ENCODE results near the gene GALNT12.

Gene GALNT12

DNA sequence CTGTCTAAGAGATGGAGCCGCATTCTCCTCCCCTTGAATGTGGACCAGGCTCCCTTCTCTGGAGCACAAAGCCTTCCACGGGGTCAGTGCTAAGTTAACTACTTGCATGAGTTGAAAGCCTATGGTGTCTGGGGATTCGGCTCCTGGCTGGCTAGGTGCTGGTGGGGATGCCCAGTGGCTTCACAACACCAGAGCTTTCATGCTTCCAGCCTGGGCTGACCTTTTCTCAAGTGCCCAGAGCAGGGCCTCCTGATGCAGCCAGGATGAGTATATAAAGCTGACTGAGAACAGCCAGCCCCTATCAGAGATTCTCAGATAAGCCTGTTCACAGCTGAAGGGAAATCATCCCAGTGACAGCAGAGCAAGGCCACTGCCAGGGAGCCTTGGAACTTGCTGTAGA lies 11.8 kb downstream of the GALNT12 start:
- Histone ChIP-seq H3K79me2 (ENCODE audit: control insufficient read depth, insufficient read depth, low read length, unreplicated experiment) (no peaks in the 10 kb centered on the region), H3K27me3 (ENCODE audit: insufficient read depth, low read length) (no peaks in the 10 kb centered on the region), H2AFZ (ENCODE audit: low read length, unreplicated experiment) (no peak overlapping the region), H3K4me1 (ENCODE audit: control insufficient read depth, insufficient read depth, low read length, unreplicated experiment) (no peaks in the 10 kb centered on the region), H3K27ac (ENCODE audit: low read depth, low read length) (no peak overlapping the region), H3K36me3 (ENCODE audit: insufficient read depth, low read length) (no peaks in the 10 kb centered on the region), H3K4me3 (ENCODE audit: low read depth, low read length) (no peak overlapping the region)

DNA sequence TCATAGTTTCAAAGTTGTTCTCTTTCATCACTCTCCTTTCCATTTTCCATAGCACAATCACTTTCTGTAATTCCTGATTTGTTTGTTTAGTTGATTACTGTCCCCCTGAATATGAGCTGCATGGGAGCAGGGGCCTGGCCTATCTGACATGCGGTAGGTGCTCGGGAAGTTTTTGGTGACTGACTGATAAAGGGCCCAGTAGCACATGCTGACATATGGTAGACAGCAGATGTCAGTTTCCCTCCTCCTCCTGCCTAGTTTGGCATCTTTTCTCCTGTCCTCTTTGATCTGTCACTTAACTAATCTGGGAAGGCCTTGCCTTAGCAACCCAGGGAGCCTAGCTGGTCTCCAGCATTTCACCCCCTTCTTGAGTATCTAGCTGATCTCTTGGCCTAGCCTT lies 14.4 kb downstream of the GALNT12 start:
- H3K36me3 ChIP-seq (ENCODE audit: insufficient read depth, low read length), result no peaks in the 10 kb centered on the region
- H3K27me3 ChIP-seq (ENCODE audit: insufficient read depth, low read length), result no peaks in the 10 kb centered on the region
- no peak overlapping the region for H3K4me3 ChIP-seq (ENCODE audit: low read depth, low read length)
- H3K27ac ChIP-seq (ENCODE audit: low read depth, low read length), result no peak overlapping the region
- H2AFZ ChIP-seq (ENCODE audit: low read length, unreplicated experiment), result no peak overlapping the region
- no peaks in the 10 kb centered on the region for H3K79me2 ChIP-seq (ENCODE audit: control insufficient read depth, insufficient read depth, low read length, unreplicated experiment)
- H3K4me1 ChIP-seq (ENCODE audit: control insufficient read depth, insufficient read depth, low read length, unreplicated experiment), result no peaks in the 10 kb centered on the region

DNA sequence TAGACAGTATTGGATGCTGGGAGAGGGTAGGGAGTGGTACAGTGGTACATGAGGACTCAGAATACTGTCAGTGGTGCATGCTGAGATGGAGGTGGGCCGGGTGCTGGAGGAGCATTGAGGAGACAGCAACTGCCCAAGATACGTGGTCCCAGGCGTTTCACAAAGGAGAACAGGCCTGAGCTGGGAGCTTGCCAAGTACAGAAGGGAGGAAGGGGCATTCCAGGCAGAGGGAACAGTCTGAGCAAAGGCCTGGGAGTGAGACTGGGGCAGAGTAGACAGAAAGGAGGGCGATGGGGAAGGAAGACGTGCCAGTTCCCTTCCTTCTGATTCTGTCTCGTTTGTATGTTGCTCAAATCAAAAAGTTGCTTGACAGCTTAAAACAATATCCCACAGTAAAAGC lies 15.2 kb downstream of the GALNT12 start:
- Histone ChIP-seq H3K27ac (ENCODE audit: low read depth, low read length) (no peak overlapping the region), H3K4me1 (ENCODE audit: control insufficient read depth, insufficient read depth, low read length, unreplicated experiment) (no peaks in the 10 kb centered on the region), H3K36me3 (ENCODE audit: insufficient read depth, low read length) (no peaks in the 10 kb centered on the region), H3K4me3 (ENCODE audit: low read depth, low read length) (no peak overlapping the region), H2AFZ (ENCODE audit: low read length, unreplicated experiment) (no peak overlapping the region), H3K27me3 (ENCODE audit: insufficient read depth, low read length) (no peaks in the 10 kb centered on the region), H3K79me2 (ENCODE audit: control insufficient read depth, insufficient read depth, low read length, unreplicated experiment) (no peaks in the 10 kb centered on the region)

DNA sequence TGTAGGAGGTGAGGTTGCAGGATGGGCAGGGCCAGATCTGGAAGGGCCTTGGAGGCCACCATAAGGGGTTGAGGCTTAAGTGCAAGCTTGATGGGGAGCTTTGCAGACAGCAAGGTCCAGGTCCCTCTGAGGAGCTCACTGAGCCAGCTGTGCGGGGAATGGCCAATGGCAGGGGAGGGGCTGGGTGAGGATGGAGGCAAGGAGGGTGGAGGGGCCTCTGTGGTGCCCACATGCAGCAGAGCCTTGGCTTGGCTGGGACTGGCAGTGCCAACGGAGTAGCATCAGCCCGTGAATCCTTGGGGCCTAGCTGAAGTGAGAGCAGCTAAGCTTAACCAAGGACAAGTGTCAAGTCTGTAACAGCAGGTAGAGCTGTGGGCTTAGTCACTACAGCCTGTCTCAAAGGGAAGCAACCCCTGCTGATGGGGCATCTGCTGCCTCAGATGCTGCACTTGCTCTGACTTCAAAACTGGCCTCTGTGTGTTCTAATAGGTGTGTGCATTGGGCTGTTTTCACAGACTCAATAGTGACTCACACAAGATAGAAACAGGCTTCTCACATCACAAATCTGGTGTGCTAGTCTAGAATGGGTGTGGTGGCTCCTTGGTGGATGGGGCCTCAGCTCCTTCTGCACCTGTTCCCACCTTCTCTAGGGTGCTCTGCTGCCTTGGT lies 16.3 kb downstream of the GALNT12 start:
- Histone ChIP-seq H2AFZ (ENCODE audit: low read length, unreplicated experiment) (no peak overlapping the region), H3K4me3 (ENCODE audit: low read depth, low read length) (no peak overlapping the region), H3K27me3 (ENCODE audit: insufficient read depth, low read length) (no peaks in the 10 kb centered on the region), H3K79me2 (ENCODE audit: control insufficient read depth, insufficient read depth, low read length, unreplicated experiment) (no peaks in the 10 kb centered on the region), H3K36me3 (ENCODE audit: insufficient read depth, low read length) (no peaks in the 10 kb centered on the region), H3K27ac (ENCODE audit: low read depth, low read length) (no peak overlapping the region), H3K4me1 (ENCODE audit: control insufficient read depth, insufficient read depth, low read length, unreplicated experiment) (no peaks in the 10 kb centered on the region)

DNA sequence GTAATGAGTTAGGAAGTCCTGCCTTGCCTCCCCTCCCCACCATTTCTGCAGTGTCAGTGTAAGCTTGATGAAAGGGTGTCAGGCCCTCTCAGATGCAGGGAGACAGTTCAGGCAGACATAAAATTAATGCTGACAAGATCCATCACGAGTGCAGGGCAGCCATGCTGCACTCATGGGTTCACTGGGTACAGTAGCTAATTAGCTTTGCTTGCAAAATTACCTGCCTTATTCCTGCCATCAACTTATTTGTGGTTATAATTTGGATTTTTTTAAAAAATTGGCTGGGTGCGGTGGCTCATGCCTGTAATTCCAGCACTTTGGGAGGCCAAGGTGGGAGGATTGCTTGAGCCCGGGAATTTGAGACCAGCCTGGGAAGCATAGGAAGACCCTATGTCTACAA lies 17.9 kb downstream of the GALNT12 start:
- no peaks in the 10 kb centered on the region for H3K4me1 ChIP-seq (ENCODE audit: control insufficient read depth, insufficient read depth, low read length, unreplicated experiment)
- no peaks in the 10 kb centered on the region for H3K36me3 ChIP-seq (ENCODE audit: insufficient read depth, low read length)
- no peak overlapping the region for H3K27ac ChIP-seq (ENCODE audit: low read depth, low read length)
- no peak overlapping the region for H2AFZ ChIP-seq (ENCODE audit: low read length, unreplicated experiment)
- no peak overlapping the region for H3K4me3 ChIP-seq (ENCODE audit: low read depth, low read length)
- H3K27me3 ChIP-seq (ENCODE audit: insufficient read depth, low read length), result no peaks in the 10 kb centered on the region
- no peaks in the 10 kb centered on the region for H3K79me2 ChIP-seq (ENCODE audit: control insufficient read depth, insufficient read depth, low read length, unreplicated experiment)

DNA sequence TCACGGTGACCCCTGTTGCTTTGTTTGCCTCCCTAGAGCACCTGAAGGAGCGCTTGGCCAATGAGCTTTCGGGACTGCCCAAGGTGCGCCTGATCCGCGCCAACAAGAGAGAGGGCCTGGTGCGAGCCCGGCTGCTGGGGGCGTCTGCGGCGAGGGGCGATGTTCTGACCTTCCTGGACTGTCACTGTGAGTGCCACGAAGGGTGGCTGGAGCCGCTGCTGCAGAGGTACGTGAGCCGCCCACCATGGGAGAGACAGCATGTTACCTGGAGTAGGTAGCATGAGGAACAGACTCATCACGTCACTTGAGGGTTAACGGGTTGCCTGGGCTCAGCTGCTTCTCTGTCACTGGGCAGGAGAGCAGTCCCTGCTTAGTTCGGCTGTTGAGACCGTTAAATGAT lies 19.2 kb downstream of the GALNT12 start:
- no peaks in the 10 kb centered on the region for H3K4me1 ChIP-seq (ENCODE audit: control insufficient read depth, insufficient read depth, low read length, unreplicated experiment)
- no peak overlapping the region for H2AFZ ChIP-seq (ENCODE audit: low read length, unreplicated experiment)
- H3K27me3 ChIP-seq (ENCODE audit: insufficient read depth, low read length), result no peaks in the 10 kb centered on the region
- no peak overlapping the region for H3K4me3 ChIP-seq (ENCODE audit: low read depth, low read length)
- H3K79me2 ChIP-seq (ENCODE audit: control insufficient read depth, insufficient read depth, low read length, unreplicated experiment), result no peaks in the 10 kb centered on the region
- no peaks in the 10 kb centered on the region for H3K36me3 ChIP-seq (ENCODE audit: insufficient read depth, low read length)
- no peak overlapping the region for H3K27ac ChIP-seq (ENCODE audit: low read depth, low read length)

DNA sequence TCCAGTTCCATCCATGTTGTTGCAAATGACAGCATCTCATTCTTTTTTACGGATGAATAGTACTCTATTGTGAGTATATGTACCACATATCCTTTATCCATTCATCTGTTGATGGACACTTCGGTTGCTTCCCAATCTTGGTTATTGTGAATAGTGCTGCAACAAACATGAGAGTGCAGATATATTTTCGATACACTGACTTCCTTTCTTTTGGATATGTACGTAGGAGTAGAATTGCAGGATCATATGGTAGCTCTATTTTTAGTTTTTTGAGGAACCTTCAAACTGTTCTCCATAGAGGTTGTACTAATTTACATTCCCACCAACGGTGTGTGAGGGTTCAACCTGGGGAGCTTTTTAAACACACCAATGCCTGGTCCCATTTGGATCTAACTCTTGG lies 22.3 kb downstream of the GALNT12 start:
- Histone ChIP-seq H3K4me1 (ENCODE audit: control insufficient read depth, insufficient read depth, low read length, unreplicated experiment) (no peaks in the 10 kb centered on the region), H3K36me3 (ENCODE audit: insufficient read depth, low read length) (no peaks in the 10 kb centered on the region), H3K27me3 (ENCODE audit: insufficient read depth, low read length) (no peaks in the 10 kb centered on the region), H3K27ac (ENCODE audit: low read depth, low read length) (no peak overlapping the region), H3K4me3 (ENCODE audit: low read depth, low read length) (no peak overlapping the region), H3K79me2 (ENCODE audit: control insufficient read depth, insufficient read depth, low read length, unreplicated experiment) (no peaks in the 10 kb centered on the region), H2AFZ (ENCODE audit: low read length, unreplicated experiment) (no peak overlapping the region)

DNA sequence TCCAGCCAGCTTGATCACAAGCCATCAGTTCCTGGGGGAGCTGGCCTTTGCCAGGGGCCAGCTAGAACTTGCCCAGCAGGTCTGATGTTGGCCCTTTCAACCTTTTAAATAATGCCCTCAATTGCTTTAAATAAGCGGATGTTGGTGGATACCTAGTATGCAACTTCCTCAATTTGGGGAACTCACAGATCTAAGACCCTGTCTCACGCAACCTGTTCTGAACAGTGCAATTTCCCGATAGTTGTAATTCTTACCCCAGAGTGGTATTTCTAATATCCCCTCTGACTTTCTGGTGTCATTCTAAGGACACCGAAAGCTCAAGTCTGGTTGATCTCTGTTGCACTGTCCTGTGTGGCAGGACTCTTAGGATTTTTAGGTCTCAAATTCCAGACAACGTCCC lies 23.1 kb downstream of the GALNT12 start:
- no peak overlapping the region for H3K27ac ChIP-seq (ENCODE audit: low read depth, low read length)
- H3K36me3 ChIP-seq (ENCODE audit: insufficient read depth, low read length), result no peaks in the 10 kb centered on the region
- H3K4me3 ChIP-seq (ENCODE audit: low read depth, low read length), result no peak overlapping the region
- no peaks in the 10 kb centered on the region for H3K4me1 ChIP-seq (ENCODE audit: control insufficient read depth, insufficient read depth, low read length, unreplicated experiment)
- H3K79me2 ChIP-seq (ENCODE audit: control insufficient read depth, insufficient read depth, low read length, unreplicated experiment), result no peaks in the 10 kb centered on the region
- no peak overlapping the region for H2AFZ ChIP-seq (ENCODE audit: low read length, unreplicated experiment)
- H3K27me3 ChIP-seq (ENCODE audit: insufficient read depth, low read length), result no peaks in the 10 kb centered on the region

DNA sequence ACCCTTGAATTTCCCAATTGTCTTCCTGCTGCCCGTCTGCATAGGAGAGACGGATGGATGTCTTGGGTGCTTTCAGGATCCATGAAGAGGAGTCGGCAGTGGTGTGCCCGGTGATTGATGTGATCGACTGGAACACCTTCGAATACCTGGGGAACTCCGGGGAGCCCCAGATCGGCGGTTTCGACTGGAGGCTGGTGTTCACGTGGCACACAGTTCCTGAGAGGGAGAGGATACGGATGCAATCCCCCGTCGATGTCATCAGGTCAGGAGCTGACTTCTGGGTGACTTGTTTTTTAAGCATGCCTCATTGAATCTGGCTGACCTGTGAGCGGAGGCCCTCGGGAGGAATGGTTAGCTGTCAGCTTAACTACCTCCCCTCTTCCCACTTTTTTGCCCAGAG lies 24.2 kb downstream of the GALNT12 start:
- H3K79me2 ChIP-seq (ENCODE audit: control insufficient read depth, insufficient read depth, low read length, unreplicated experiment), result no peaks in the 10 kb centered on the region
- H3K27me3 ChIP-seq (ENCODE audit: insufficient read depth, low read length), result no peaks in the 10 kb centered on the region
- no peaks in the 10 kb centered on the region for H3K4me1 ChIP-seq (ENCODE audit: control insufficient read depth, insufficient read depth, low read length, unreplicated experiment)
- no peak overlapping the region for H3K4me3 ChIP-seq (ENCODE audit: low read depth, low read length)
- no peak overlapping the region for H3K27ac ChIP-seq (ENCODE audit: low read depth, low read length)
- no peak overlapping the region for H2AFZ ChIP-seq (ENCODE audit: low read length, unreplicated experiment)
- no peaks in the 10 kb centered on the region for H3K36me3 ChIP-seq (ENCODE audit: insufficient read depth, low read length)

DNA sequence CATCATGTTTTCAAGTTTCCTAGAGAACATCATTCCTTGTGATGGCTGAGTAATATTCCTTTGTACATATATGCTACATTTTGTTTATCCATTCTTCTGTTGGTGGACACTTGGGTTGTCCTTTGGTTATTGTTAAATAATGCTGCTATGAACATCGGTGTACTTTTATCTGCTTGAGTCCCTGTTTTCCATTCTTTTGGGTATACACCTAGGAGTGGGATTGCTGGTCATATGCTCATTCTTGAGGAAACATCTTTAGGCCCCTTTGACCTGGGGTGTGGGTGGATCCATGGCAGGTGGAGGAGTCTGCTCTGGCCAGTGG lies 25.3 kb downstream of the GALNT12 start:
- Histone ChIP-seq H3K27ac (ENCODE audit: low read depth, low read length) (no peak overlapping the region), H3K36me3 (ENCODE audit: insufficient read depth, low read length) (no peaks in the 10 kb centered on the region), H3K4me1 (ENCODE audit: control insufficient read depth, insufficient read depth, low read length, unreplicated experiment) (no peaks in the 10 kb centered on the region), H2AFZ (ENCODE audit: low read length, unreplicated experiment) (no peak overlapping the region), H3K79me2 (ENCODE audit: control insufficient read depth, insufficient read depth, low read length, unreplicated experiment) (no peaks in the 10 kb centered on the region), H3K4me3 (ENCODE audit: low read depth, low read length) (no peak overlapping the region), H3K27me3 (ENCODE audit: insufficient read depth, low read length) (no peaks in the 10 kb centered on the region)

DNA sequence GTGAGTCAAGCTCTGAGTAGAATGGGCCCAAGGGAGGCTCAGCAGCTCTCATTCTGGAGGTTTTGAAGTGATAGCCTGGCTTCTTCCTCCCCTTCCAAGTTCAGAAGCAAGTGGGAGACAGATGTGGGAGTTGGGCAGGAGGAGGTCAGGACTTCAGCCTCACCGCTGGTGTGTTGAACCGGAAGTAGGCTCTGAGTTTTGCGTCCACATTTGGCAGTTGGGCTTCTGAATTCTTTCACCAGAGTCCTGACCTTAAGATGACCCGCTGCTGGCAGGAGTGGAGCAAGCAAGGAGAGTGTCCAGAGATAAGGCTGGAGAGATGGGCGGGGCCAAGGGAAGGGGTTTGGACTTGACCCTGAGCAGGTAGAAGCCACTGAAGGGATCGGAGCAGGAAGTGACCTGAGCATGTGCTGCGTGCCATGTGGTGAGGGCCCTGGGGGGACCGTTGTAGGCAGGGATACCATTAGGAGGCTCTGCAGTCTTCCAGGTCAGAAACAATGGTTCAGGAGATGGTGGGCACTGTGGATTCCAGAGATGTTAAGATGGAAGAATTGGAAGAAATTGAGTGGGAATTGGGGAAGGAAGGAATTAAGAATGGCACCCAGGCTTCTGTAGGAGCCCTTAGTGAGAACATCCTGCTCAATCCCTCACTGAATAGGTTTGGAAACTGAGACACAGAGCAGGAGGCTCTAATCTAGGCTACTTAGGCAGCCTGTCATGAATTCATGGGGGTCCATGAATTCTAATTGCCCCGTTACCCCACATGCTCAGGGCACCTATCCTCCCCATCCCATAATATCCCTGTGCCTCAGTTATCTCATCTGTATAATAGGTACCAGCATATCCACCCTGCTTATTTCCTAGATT lies 25.9 kb downstream of the GALNT12 start:
- H3K4me1 ChIP-seq (ENCODE audit: control insufficient read depth, insufficient read depth, low read length, unreplicated experiment), result no peaks in the 10 kb centered on the region

More for the DNA sequence above, 25.9 kb downstream of the GALNT12 start:
- Histone ChIP-seq H3K36me3 (ENCODE audit: insufficient read depth, low read length) (no peaks in the 10 kb centered on the region), H3K27ac (ENCODE audit: low read depth, low read length) (no peak overlapping the region), H2AFZ (ENCODE audit: low read length, unreplicated experiment) (no peak overlapping the region), H3K27me3 (ENCODE audit: insufficient read depth, low read length) (no peaks in the 10 kb centered on the region), H3K79me2 (ENCODE audit: control insufficient read depth, insufficient read depth, low read length, unreplicated experiment) (no peaks in the 10 kb centered on the region), H3K4me3 (ENCODE audit: low read depth, low read length) (no peak overlapping the region)

Data from ACC112 (cell line).